Mammary epithelial cell (primary cell): ENCODE data around the gene CFAP141.

Source experiments
- EZH2 ChIP-seq: IDR thresholded peaks from 2 replicates; pipeline ENCODE4 v1.6.1; 2012; ENCODE audit warnings: low read length, inconsistent platforms, borderline replicate concordance
- TF ChIP-seq, protein P1 (sequence below), 2 donors: IDR thresholded peaks in 1 of 2; conservative IDR thresholded peaks in 1 of 2; 2 replicates each; pipeline ENCODE4 v1.5.1; 2011 to 2012; ENCODE audit warnings: inconsistent platforms in 2 of 2, low read length in 2 of 2, mild to moderate bottlenecking in 2 of 2, control low read depth in 1 of 2, low read depth in 1 of 2; ENCODE audit not compliant: insufficient read depth in 1 of 2; ENCODE audit errors: extremely low read depth in 1 of 2

DNA sequence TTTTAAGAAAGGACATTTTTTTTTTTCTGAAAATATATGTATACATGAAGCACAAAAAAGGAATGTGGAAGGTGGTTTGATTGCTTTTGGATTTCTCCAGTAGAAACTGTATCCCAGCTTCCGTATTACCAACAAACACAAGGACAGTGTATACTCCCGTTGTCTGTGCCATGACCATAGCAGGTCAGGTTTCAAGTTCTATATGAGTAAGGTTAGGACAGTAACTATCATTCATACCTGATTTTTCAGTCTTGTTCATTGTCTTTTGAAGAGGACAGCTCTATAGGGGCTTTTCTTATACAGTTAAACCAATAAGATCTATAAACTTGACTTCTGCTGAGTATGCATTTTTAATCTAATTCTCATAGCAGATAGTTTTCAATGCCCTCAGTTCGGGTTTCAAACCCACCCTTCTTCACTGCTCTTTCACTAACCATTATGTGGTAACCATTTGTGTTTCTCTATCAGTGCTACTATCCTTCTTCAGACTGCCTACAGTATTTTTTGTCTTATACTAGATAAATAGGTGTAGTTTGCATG lies 34.2 kb upstream of the CFAP141 start:
- TF ChIP-seq, protein P1, sequence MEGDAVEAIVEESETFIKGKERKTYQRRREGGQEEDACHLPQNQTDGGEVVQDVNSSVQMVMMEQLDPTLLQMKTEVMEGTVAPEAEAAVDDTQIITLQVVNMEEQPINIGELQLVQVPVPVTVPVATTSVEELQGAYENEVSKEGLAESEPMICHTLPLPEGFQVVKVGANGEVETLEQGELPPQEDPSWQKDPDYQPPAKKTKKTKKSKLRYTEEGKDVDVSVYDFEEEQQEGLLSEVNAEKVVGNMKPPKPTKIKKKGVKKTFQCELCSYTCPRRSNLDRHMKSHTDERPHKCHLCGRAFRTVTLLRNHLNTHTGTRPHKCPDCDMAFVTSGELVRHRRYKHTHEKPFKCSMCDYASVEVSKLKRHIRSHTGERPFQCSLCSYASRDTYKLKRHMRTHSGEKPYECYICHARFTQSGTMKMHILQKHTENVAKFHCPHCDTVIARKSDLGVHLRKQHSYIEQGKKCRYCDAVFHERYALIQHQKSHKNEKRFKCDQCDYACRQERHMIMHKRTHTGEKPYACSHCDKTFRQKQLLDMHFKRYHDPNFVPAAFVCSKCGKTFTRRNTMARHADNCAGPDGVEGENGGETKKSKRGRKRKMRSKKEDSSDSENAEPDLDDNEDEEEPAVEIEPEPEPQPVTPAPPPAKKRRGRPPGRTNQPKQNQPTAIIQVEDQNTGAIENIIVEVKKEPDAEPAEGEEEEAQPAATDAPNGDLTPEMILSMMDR (conservative IDR thresholded peaks at IDR 0.05 in 1 of 2, IDR thresholded peaks at IDR 0.05 in 1 of 2; ENCODE audit: extremely low read depth in 1 of 2, insufficient read depth in 1 of 2, low read depth in 1 of 2, low read length in 2 of 2): no peak
- no peak for TF ChIP-seq EZH2
